ENCODE results near the gene YIF1B. TPM values are rescaled to one million over a fixed set of nuclear protein-coding genes. Genes with fewer than 3 reads are reported as not detected.

Gene YIF1B
- total and polyA plus RNA-seq, 4 donors: 34.1 to 74.1 (median 42.9) TPM

- no peak for DNase-seq (ENCODE audit: low spot score)
- Histone ChIP-seq H3K4me3 (ENCODE audit: low read depth in 1 of 3, low read length in 3 of 3) (no peak overlapping the region), H3K27ac (ENCODE audit: low read depth in 1 of 2, low read length in 2 of 2) (no peak overlapping the region), H3K36me3 (ENCODE audit: control insufficient read depth in 4 of 4, insufficient read depth in 3 of 4, low read depth in 1 of 4, low read length in 3 of 4) (peaks cover 0 to 2% (median 0%) of the 10 kb centered on the region in 4 donors), H3K9ac (ENCODE audit: low read depth in 1 of 2, low read length in 2 of 2) (no peak overlapping the region), H3K27me3 (ENCODE audit: control insufficient read depth in 4 of 4, insufficient read depth in 4 of 4, low read length in 3 of 4) (no peaks in the 10 kb centered on the region), H3K4me1 (ENCODE audit: control insufficient read depth in 4 of 4, insufficient read depth in 4 of 4, low read length in 3 of 4) (peaks cover 0 to 10% (median 8%) of the 10 kb centered on the region in 4 donors), H3K9me3 (ENCODE audit: control insufficient read depth in 4 of 4, low read length in 3 of 4) (no peaks in the 10 kb centered on the region)
- 81% methylated on average over 11 of the region's 11 CpGs for WGBS
- TF ChIP-seq RAD21 (IDR thresholded peaks at IDR 0.05) (peak in 1 of 2 donors; percentile 9), YY1 (IDR thresholded peaks at IDR 0.05) (no peak), ATF3 (IDR thresholded peaks at IDR 0.05) (no peak), NR2F2 (IDR thresholded peaks at IDR 0.05) (peak; percentile 69), FOXA2 (IDR thresholded peaks at IDR 0.05) (no peak), HNF4A (conservative IDR thresholded peaks at IDR 0.05) (no peak), HNF4G (IDR thresholded peaks at IDR 0.05) (no peak), FOXA1 (IDR thresholded peaks at IDR 0.05) (no peak)
Measured at GRCh38 chr19:38298821-38299680, 16.7 kb downstream of the YIF1B start.

GRCh38 chr19:38294090-38294489 lies 21.7 kb downstream of the YIF1B start:
- Histone ChIP-seq H3K9ac (ENCODE audit: low read depth in 1 of 2, low read length in 2 of 2) (no peak overlapping the region), H3K36me3 (ENCODE audit: control insufficient read depth in 4 of 4, insufficient read depth in 3 of 4, low read depth in 1 of 4, low read length in 3 of 4) (no peaks in the 10 kb centered on the region), H3K4me1 (ENCODE audit: control insufficient read depth in 4 of 4, insufficient read depth in 4 of 4, low read length in 3 of 4) (no peaks in the 10 kb centered on the region), H3K9me3 (ENCODE audit: control insufficient read depth in 4 of 4, low read length in 3 of 4) (no peaks in the 10 kb centered on the region), H3K4me3 (ENCODE audit: low read depth in 1 of 3, low read length in 3 of 3) (no peak overlapping the region), H3K27ac (ENCODE audit: low read depth in 1 of 2, low read length in 2 of 2) (no peak overlapping the region), H3K27me3 (ENCODE audit: control insufficient read depth in 4 of 4, insufficient read depth in 4 of 4, low read length in 3 of 4) (no peaks in the 10 kb centered on the region)
- TF ChIP-seq ZBTB33 (IDR thresholded peaks at IDR 0.05): no peak
- TF ChIP-seq HNF4A (conservative IDR thresholded peaks at IDR 0.05): no peak
- no peak for TF ChIP-seq FOXA1 (IDR thresholded peaks at IDR 0.05)
- TF ChIP-seq CTCF (IDR thresholded peaks at IDR 0.05; ENCODE audit: low read depth, low read length, missing input control): no peak
- no peak for TF ChIP-seq MAX (IDR thresholded peaks at IDR 0.05)
- DNase-seq (ENCODE audit: low spot score): no peak
- 89% methylated on average over 8 of the region's 8 CpGs for WGBS

- WGBS: 95% methylated on average over 9 of the region's 9 CpGs
- no peaks in the 10 kb centered on the region for H3K36me3 ChIP-seq (ENCODE audit: control insufficient read depth in 4 of 4, insufficient read depth in 3 of 4, low read depth in 1 of 4, low read length in 3 of 4)
- H3K4me3 ChIP-seq (ENCODE audit: low read depth in 1 of 3, low read length in 3 of 3): no peak overlapping the region
- H3K4me1 ChIP-seq (ENCODE audit: control insufficient read depth in 4 of 4, insufficient read depth in 4 of 4, low read length in 3 of 4): no peaks in the 10 kb centered on the region
- no peak overlapping the region for H3K9ac ChIP-seq (ENCODE audit: low read depth in 1 of 2, low read length in 2 of 2)
- H3K27ac ChIP-seq (ENCODE audit: low read depth in 1 of 2, low read length in 2 of 2): no peak overlapping the region
- DNase-seq (ENCODE audit: low spot score): no peak
- no peaks in the 10 kb centered on the region for H3K9me3 ChIP-seq (ENCODE audit: control insufficient read depth in 4 of 4, low read length in 3 of 4)
- H3K27me3 ChIP-seq (ENCODE audit: control insufficient read depth in 4 of 4, insufficient read depth in 4 of 4, low read length in 3 of 4): no peaks in the 10 kb centered on the region
- TF ChIP-seq TAF1 (conservative IDR thresholded peaks at IDR 0.05) (no peak), RAD21 (IDR thresholded peaks at IDR 0.05) (no peak), REST (IDR thresholded peaks at IDR 0.05) (no peak), RXRA (IDR thresholded peaks at IDR 0.05) (no peak), ZBTB33 (IDR thresholded peaks at IDR 0.05) (no peak), MAX (IDR thresholded peaks at IDR 0.05) (no peak)
Measured at GRCh38 chr19:38293281-38293680, 22.5 kb downstream of the YIF1B start.
